K562 (cell line): ENCODE results near the gene CEP68. TPM values are rescaled to one million over a fixed set of nuclear protein-coding genes. Genes with fewer than 3 reads are reported as not detected.

Experiments used
- ATAC-seq: fragments of 200-7000 bp; cut with Tn5 transposase; 3 replicates; pipeline ENCODE4 v1.9.1; 2020; ENCODE audit warnings: moderate library complexity
- BruUV-seq: library from RNA; stranded (reverse); fragments of 400-500 nt; replicated peaks from 2 replicates; lab custom pipeline; 2021; lab: Mats Ljungman, UMichigan
- CTCF ChIA-PET: fragments of 300-600 bp; formaldehyde crosslinking; extraction: SDS; loops from one replicate; lab custom pipeline; 2021; ENCODE audit warnings: low intra/inter-chr PET ratio; lab: Yijun Ruan, JAX
- POLR2A ChIA-PET: fragments of 300-600, 350-650 bp; sonication (Branson Sonifier 250); formaldehyde crosslinking; extraction: SDS; loops from one replicate; lab custom pipeline; 2021; ENCODE audit warnings: antibody characterized with exemption, inconsistent platforms; lab: Yijun Ruan, JAX
- DNase-seq, 4 experiments: peaks; one replicate each; pipeline versions ENCODE4 v3.0.0 to v3.0.0-alpha.2; 2011 to 2018; ENCODE audit warnings: low spot score in 3 of 4, mixed read lengths in 3 of 4; ENCODE audit errors: extremely low read depth in 1 of 4
- FAIRE-seq: peaks from 2 replicates; lab custom pipeline; 2011; peaks lifted over from hg19 to GRCh38; lab: Jason Lieb, UNC
- H2AFZ ChIP-seq: 2 replicates; pipeline ENCODE4 v1.6.0; 2011; ENCODE audit warnings: low read depth, low read length, control low read depth, inconsistent platforms
- H3K27ac ChIP-seq: fragments of 200-600 bp; 3 replicates; pipeline ENCODE4 v1.8.0; 2011; ENCODE audit warnings: low read depth, mild to moderate bottlenecking, control low read depth, inconsistent platforms, low read length, moderate library complexity, mixed read lengths; ENCODE audit errors: extremely low read depth
- H3K27me3 ChIP-seq, 2 experiments: fragments of 300-600 bp in 1 of 2; 2 replicates in 1 of 2; 3 replicates in 1 of 2; pipeline versions ENCODE4 v1.6.0 to v1.8.0; 2011; ENCODE audit warnings: inconsistent platforms in 2 of 2, low read length in 2 of 2, mild to moderate bottlenecking in 1 of 2, mixed read lengths in 1 of 2, moderate library complexity in 1 of 2; ENCODE audit not compliant: control insufficient read depth in 2 of 2, insufficient read depth in 2 of 2
- H3K36me3 ChIP-seq: fragments of 300-600 bp; 3 replicates; pipeline ENCODE4 v1.8.0; 2011; ENCODE audit warnings: mild to moderate bottlenecking, low read length, inconsistent platforms; ENCODE audit not compliant: control insufficient read depth, insufficient read depth
- H3K4me1 ChIP-seq, 2 experiments: fragments of 200-600 bp in 1 of 2; replicated peaks in 1 of 2; 2 replicates in 1 of 2; 3 replicates in 1 of 2; pipeline versions ENCODE4 v1.5.1 to v1.8.0; 2011; ENCODE audit warnings: inconsistent platforms in 2 of 2, low read length in 2 of 2, mild to moderate bottlenecking in 1 of 2, mixed read lengths in 1 of 2, moderate library complexity in 1 of 2; ENCODE audit not compliant: control insufficient read depth in 2 of 2, insufficient read depth in 2 of 2
- H3K4me2 ChIP-seq: 2 replicates; pipeline ENCODE4 v1.6.1; 2011; ENCODE audit warnings: low read length, control low read depth, inconsistent platforms, mixed read lengths; ENCODE audit not compliant: insufficient read depth
- H3K4me3 ChIP-seq: fragments of 200-600 bp; sonication (generic), shearing (Covaris generic); 2 replicates; pipeline ENCODE4 v1.5.1; 2016; ENCODE audit warnings: control low read depth, inconsistent platforms
- H3K79me2 ChIP-seq: fragments of 200-600 bp; 3 replicates; pipeline ENCODE4 v1.8.0; 2011; ENCODE audit warnings: low read length, inconsistent platforms; ENCODE audit not compliant: control insufficient read depth, insufficient read depth
- H3K9ac ChIP-seq, 2 experiments: 2 replicates each; pipeline versions ENCODE4 v1.6.0 to v1.6.1; 2011; ENCODE audit warnings: low read depth in 2 of 2, low read length in 2 of 2, control low read depth in 1 of 2, inconsistent platforms in 1 of 2, mild to moderate bottlenecking in 1 of 2, mixed read lengths in 1 of 2; ENCODE audit not compliant: insufficient read depth in 1 of 2
- H3K9me1 ChIP-seq: one replicate; pipeline ENCODE4 v1.6.0; 2011; ENCODE audit warnings: inconsistent platforms, mild to moderate bottlenecking, low read length, moderate library complexity; ENCODE audit not compliant: control insufficient read depth, insufficient read depth
- H3K9me3 ChIP-seq: replicated peaks from 2 replicates; pipeline ENCODE4 v1.5.1; 2011; ENCODE audit warnings: low read depth, low read length, inconsistent platforms; ENCODE audit not compliant: control insufficient read depth, insufficient read depth
- H4K20me1 ChIP-seq: replicated peaks from 2 replicates; pipeline ENCODE4 v1.6.1; 2011; ENCODE audit warnings: low read length, inconsistent platforms, mixed read lengths; ENCODE audit not compliant: control insufficient read depth, insufficient read depth
- CC2D1A ChIP-seq: fragments of 450-650 bp; IDR thresholded peaks from 2 replicates; pipeline ENCODE4 v1.6.1; 2017; ENCODE audit warnings: mild to moderate bottlenecking
- POLR2G ChIP-seq: fragments of 200-400 bp; formaldehyde crosslinking; IDR thresholded peaks from 2 replicates; pipeline ENCODE4 v1.6.1; 2017; ENCODE audit warnings: low read depth, mild to moderate bottlenecking, antibody characterized with exemption, low read length, moderate library complexity
- RAD21 ChIP-seq, 2 experiments: fragments of 250-450 bp in 1 of 2; fragments of 450-650 bp in 1 of 2; sonication (Bioruptor Pico) in 1 of 2; formaldehyde crosslinking in 1 of 2; IDR thresholded peaks in 1 of 2; conservative IDR thresholded peaks in 1 of 2; 2 replicates each; pipeline versions ENCODE4 v1.4.0 to v1.8.0; 2020 to 2022; ENCODE audit warnings: mild to moderate bottlenecking in 2 of 2, moderate library complexity in 1 of 2
- ZNF212 ChIP-seq: fragments of 450-650 bp; formaldehyde crosslinking; IDR thresholded peaks from 2 replicates; pipeline ENCODE4 v1.4.0; 2020; ENCODE audit warnings: mild to moderate bottlenecking
- WGBS: fragments of 100-300 bp; shearing (Covaris generic); methylation state at CpG from one replicate; pipeline ENCODE4 v1.1.6; 2016; ENCODE audit warnings: low coverage, mixed read lengths; ENCODE audit not compliant: insufficient coverage; ENCODE audit errors: missing lambda C conversion rate; 5-methylcytosine and 5-hydroxymethylcytosine counted together
- in situ Hi-C: fragments of 300-500 bp; cut with MboI; formaldehyde crosslinking; loops from 4 replicates; pipeline ENCODE4 v1.15.0; 2018; ENCODE audit warnings: inconsistent platforms, mixed read lengths
- intact Hi-C: fragments of 100-400 bp; cut with micrococcal nuclease; formaldehyde crosslinking; loops from 2 replicates; pipeline ENCODE4 v1.14.2; 2022
- polyA plus RNA-seq, 8 experiments: library from polyadenylated mRNA; depleted of rRNA in 4 of 8; stranded (reverse) in 5 of 8; unstranded in 3 of 8; fragments of >200 nt; fragmentation: Nextera tagmentation in 2 of 8; fragmentation: Illumina TruSeq in 1 of 8; extraction: Ambion mirVana in 2 of 8; extraction: Trizol in 1 of 8; gene quantifications; 2 replicates each; pipeline versions ENCODE4 v1.2.1 to v1.2.3, GENCODE V29; 2011 to 2014; ENCODE audit warnings: inconsistent platforms in 1 of 8, missing spikeins in 1 of 8
- total RNA-seq, 7 experiments: library from RNA; depleted of rRNA in 6 of 7; stranded (reverse); fragments of >200 nt in 6 of 7; fragmentation: Illumina TruSeq in 2 of 7; extraction: Trizol in 2 of 7; gene quantifications; 2 replicates each; pipeline versions ENCODE4 v1.2.1 to v1.2.3, GENCODE V29; 2011 to 2021; ENCODE audit warnings: low replicate concordance in 1 of 7
- TF ChIP-seq, protein P1 (sequence below): fragments of 250-450 bp; sonication (Bioruptor Pico); IDR thresholded peaks from 2 replicates; pipeline ENCODE4 v1.8.0; 2021; ENCODE audit warnings: moderate library complexity, mild to moderate bottlenecking, inconsistent platforms

CEP68 gene
- total and polyA plus RNA-seq, 9 of the 15 experiments (the other 6 are each of a cell fraction or from before 2014, with no cell fraction given): 1.4 to 8.5 (median 5.2) TPM

GRCh38 chr2:65069439-65069824 lies 13.2 kb downstream of the CEP68 start:
- TF ChIP-seq CC2D1A: no peak
- TF ChIP-seq POLR2G: 0 out of 2 replicates have a peak, but pooled peaks have one; percentile 17
- Histone ChIP-seq H3K36me3 (peaks cover 51% of the 10 kb centered on the region; the same call in 2 of the 3 replicates), H3K9ac (no peak overlapping the region; a peak in 1 of 4 replicates), H3K9me1 (no peaks in the 10 kb centered on the region), H3K79me2 (peaks cover 18% of the 10 kb centered on the region), H3K9me3 (no peaks in the 10 kb centered on the region), H4K20me1 (0 out of 2 replicates have a peak, but pooled peaks cover 4% of the 10 kb centered on the region), H2AFZ (no peak overlapping the region), H3K4me1 (peaks cover 13% of the 10 kb centered on the region in 2 experiments; a peak in 4 of 5 replicates), H3K27me3 (no peaks in the 10 kb centered on the region), H3K27ac (no peak overlapping the region), H3K4me3 (no peak overlapping the region), H3K4me2 (no peak overlapping the region)
- intact Hi-C loops (loop anchor here (10.0 kb wide), 1 partner anchor 365 kb away; the partner anchor contains the start of gene SPRED2), in situ Hi-C loops (loop anchor here (10.0 kb wide), 1 partner anchor 505 kb away; no protein-coding TSS in a partner anchor)
- FAIRE-seq: no peak
- BruUV-seq: no TSS peak
- no peak for DNase-seq
- ChIA-PET POLR2A (interaction anchor here (0.6 to 2.1 kb wide), 4 partner anchors 10 to 367 kb away, joined by 3 to 7 read pairs (median 4); partner anchors contain the start of gene CEP68), CTCF (no interaction called here)
- 90% methylated on average over 5 of the region's 6 CpGs for WGBS
- no peak for ATAC-seq

- ATAC-seq (peak; percentile 10; the same call in 1 of the 3 replicates), DNase-seq (no peak), FAIRE-seq (no peak)
- H3K27me3 ChIP-seq: no peaks in the 10 kb centered on the region
- in situ Hi-C loops (loop anchor here (5.0 kb wide), 1 partner anchor 117 kb away; no protein-coding TSS in a partner anchor), intact Hi-C loops (no loop called here)
- CTCF ChIA-PET: no interaction called here
- TF ChIP-seq, protein P1, sequence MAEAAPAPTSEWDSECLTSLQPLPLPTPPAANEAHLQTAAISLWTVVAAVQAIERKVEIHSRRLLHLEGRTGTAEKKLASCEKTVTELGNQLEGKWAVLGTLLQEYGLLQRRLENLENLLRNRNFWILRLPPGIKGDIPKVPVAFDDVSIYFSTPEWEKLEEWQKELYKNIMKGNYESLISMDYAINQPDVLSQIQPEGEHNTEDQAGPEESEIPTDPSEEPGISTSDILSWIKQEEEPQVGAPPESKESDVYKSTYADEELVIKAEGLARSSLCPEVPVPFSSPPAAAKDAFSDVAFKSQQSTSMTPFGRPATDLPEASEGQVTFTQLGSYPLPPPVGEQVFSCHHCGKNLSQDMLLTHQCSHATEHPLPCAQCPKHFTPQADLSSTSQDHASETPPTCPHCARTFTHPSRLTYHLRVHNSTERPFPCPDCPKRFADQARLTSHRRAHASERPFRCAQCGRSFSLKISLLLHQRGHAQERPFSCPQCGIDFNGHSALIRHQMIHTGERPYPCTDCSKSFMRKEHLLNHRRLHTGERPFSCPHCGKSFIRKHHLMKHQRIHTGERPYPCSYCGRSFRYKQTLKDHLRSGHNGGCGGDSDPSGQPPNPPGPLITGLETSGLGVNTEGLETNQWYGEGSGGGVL (CRISPR knock-in tag): no peak
- TF ChIP-seq RAD21 (CRISPR knock-in tag; conservative IDR thresholded peaks at IDR 0.05 in 1 of 2, IDR thresholded peaks at IDR 0.05 in 1 of 2): peak in 1 of 2 experiments; percentile 7; a peak in 1 of 4 replicates
- TF ChIP-seq ZNF212 (CRISPR knock-in tag): no peak
- no peak overlapping the region for H3K4me2 ChIP-seq
- H3K9ac ChIP-seq: no peak overlapping the region
- peaks cover 9 to 11% of the 10 kb centered on the region in 2 experiments; a peak in 4 of 5 replicates for H3K4me1 ChIP-seq
- H3K9me3 ChIP-seq: no peaks in the 10 kb centered on the region
- 0 out of 2 replicates have a peak, but pooled peaks cover 4% of the 10 kb centered on the region for H4K20me1 ChIP-seq
- H3K79me2 ChIP-seq: peaks cover 12% of the 10 kb centered on the region
- H3K9me1 ChIP-seq: no peaks in the 10 kb centered on the region
- BruUV-seq: no TSS peak
- H3K27ac ChIP-seq: no peak overlapping the region
- WGBS: 79% methylated on average over 8 of the region's 8 CpGs
- H3K4me3 ChIP-seq: no peak overlapping the region
- peaks cover 59% of the 10 kb centered on the region for H3K36me3 ChIP-seq
- no peak overlapping the region for H2AFZ ChIP-seq
- POLR2A ChIA-PET: interaction anchor here (0.6 to 1.9 kb wide), 4 partner anchors 8 to 14 kb away, joined by 3 to 7 read pairs (median 3); partner anchors contain the start of gene CEP68
Observed at GRCh38 chr2:65070172-65070830, 14.1 kb downstream of the CEP68 start.
